ENCODE measurements around the gene UPF3B.
A peak's percentile ranks its signal among the peaks of the same experiment; 100 is the strongest.

Gene UPF3B

DNA sequence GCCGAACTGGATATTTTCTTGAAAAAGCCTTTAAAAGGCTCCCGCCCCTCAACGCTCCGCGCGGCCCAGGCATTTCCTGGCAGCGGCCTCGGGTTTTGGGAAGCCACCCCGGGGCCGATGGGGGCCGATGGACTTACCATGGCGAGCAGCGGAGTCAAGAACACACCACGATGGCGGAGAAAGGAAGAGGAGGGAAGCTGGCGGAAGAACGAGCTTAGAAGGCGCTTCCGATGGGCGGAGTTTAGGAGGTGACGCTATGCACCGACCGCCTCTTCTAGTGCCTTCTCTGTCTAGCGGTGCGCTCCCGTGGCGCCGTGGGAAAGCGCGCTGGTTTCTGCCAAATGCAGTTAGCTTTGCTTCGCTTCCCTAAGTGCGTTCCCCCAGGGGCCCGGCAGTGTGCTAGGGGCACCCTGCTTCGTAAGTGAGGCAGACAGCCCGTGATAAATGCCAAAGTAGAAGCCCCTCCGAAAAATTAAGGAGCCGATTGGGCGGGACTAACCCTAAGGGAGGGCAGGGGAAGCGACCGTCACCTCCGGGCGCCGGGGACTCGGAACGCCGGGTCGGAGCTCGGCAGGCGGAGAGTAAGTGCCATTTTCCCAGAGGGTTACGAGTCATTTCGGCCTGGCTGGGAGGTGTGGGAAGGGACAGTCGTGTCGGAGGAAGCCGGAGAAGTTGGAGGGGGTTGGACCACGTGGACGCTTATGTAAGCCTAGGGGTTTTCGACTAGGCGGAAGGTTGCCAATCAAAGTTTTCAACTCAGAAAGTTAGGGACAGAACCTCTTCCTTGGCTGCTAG lies 61.1 kb downstream of the UPF3B start, which contains the start of gene RPL39 (continued):
- TF ChIP-seq ZNF843 (tag by site-specific recombination; IDR thresholded peaks at IDR 0.05) (peak; percentile 11; the same call in 1 of the 2 replicates), ZNF549 (tag by site-specific recombination; IDR thresholded peaks at IDR 0.05) (no peak), PRDM4 (tag by site-specific recombination; IDR thresholded peaks at IDR 0.05) (0 out of 2 replicates have a peak, but pooled peaks have one; percentile 6), ZNF621 (tag by site-specific recombination; IDR thresholded peaks at IDR 0.05) (no peak), ZNF169 (tag by site-specific recombination; IDR thresholded peaks at IDR 0.05) (no peak), ZNF133 (tag by site-specific recombination; IDR thresholded peaks at IDR 0.05) (no peak), ZNF623 (tag by site-specific recombination; IDR thresholded peaks at IDR 0.05) (no peak), KLF10 (tag by site-specific recombination; IDR thresholded peaks at IDR 0.05) (no peak), ZNF785 (tag by site-specific recombination; IDR thresholded peaks at IDR 0.05) (no peak), ZNF768 (tag by site-specific recombination; IDR thresholded peaks at IDR 0.05) (no peak), ZNF174 (tag by site-specific recombination; IDR thresholded peaks at IDR 0.05) (no peak), ZFP69B (tag by site-specific recombination; IDR thresholded peaks at IDR 0.05) (no peak), ZNF175 (tag by site-specific recombination; IDR thresholded peaks at IDR 0.05) (no peak), MYNN (tag by site-specific recombination; IDR thresholded peaks at IDR 0.05; ENCODE audit: borderline replicate concordance) (peak; percentile 89), ZNF624 (tag by site-specific recombination; IDR thresholded peaks at IDR 0.05) (no peak), YY2 (tag by site-specific recombination; IDR thresholded peaks at IDR 0.05) (peak; percentile 65), EGR2 (tag by site-specific recombination; IDR thresholded peaks at IDR 0.05; ENCODE audit: low read depth) (no peak), ZNF37A (tag by site-specific recombination; IDR thresholded peaks at IDR 0.05) (no peak), OSR2 (tag by site-specific recombination; IDR thresholded peaks at IDR 0.05) (no peak), ZNF747 (tag by site-specific recombination; IDR thresholded peaks at IDR 0.05) (no peak), GLI4 (tag by site-specific recombination; IDR thresholded peaks at IDR 0.05) (no peak), ZNF658 (tag by site-specific recombination; IDR thresholded peaks at IDR 0.05) (no peak), ZNF121 (tag by site-specific recombination; IDR thresholded peaks at IDR 0.05) (no peak), ZNF19 (tag by site-specific recombination; IDR thresholded peaks at IDR 0.05; ENCODE audit: low read depth) (no peak), ZNF311 (tag by site-specific recombination; IDR thresholded peaks at IDR 0.05; ENCODE audit: borderline replicate concordance) (no peak), ZNF664 (tag by site-specific recombination; IDR thresholded peaks at IDR 0.05) (no peak), HOXD13 (CRISPR knock-in tag; IDR thresholded peaks at IDR 0.05; ENCODE audit: borderline replicate concordance) (no peak), ZNF530 (tag by site-specific recombination; IDR thresholded peaks at IDR 0.05; ENCODE audit: low read depth) (no peak), ZBTB20 (tag by site-specific recombination; IDR thresholded peaks at IDR 0.05) (peak; percentile 94), TCF7L2 (IDR thresholded peaks at IDR 0.05; ENCODE audit: borderline replicate concordance, low read depth, low read length) (no peak), ZSCAN23 (tag by site-specific recombination; IDR thresholded peaks at IDR 0.05) (no peak), ZNF221 (tag by site-specific recombination; IDR thresholded peaks at IDR 0.05; ENCODE audit: borderline replicate concordance) (no peak)
- TF ChIP-seq, protein P1, sequence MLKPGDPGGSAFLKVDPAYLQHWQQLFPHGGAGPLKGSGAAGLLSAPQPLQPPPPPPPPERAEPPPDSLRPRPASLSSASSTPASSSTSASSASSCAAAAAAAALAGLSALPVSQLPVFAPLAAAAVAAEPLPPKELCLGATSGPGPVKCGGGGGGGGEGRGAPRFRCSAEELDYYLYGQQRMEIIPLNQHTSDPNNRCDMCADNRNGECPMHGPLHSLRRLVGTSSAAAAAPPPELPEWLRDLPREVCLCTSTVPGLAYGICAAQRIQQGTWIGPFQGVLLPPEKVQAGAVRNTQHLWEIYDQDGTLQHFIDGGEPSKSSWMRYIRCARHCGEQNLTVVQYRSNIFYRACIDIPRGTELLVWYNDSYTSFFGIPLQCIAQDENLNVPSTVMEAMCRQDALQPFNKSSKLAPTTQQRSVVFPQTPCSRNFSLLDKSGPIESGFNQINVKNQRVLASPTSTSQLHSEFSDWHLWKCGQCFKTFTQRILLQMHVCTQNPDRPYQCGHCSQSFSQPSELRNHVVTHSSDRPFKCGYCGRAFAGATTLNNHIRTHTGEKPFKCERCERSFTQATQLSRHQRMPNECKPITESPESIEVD (tag by site-specific recombination; IDR thresholded peaks at IDR 0.05) = no peak
- TF ChIP-seq, protein P2, sequence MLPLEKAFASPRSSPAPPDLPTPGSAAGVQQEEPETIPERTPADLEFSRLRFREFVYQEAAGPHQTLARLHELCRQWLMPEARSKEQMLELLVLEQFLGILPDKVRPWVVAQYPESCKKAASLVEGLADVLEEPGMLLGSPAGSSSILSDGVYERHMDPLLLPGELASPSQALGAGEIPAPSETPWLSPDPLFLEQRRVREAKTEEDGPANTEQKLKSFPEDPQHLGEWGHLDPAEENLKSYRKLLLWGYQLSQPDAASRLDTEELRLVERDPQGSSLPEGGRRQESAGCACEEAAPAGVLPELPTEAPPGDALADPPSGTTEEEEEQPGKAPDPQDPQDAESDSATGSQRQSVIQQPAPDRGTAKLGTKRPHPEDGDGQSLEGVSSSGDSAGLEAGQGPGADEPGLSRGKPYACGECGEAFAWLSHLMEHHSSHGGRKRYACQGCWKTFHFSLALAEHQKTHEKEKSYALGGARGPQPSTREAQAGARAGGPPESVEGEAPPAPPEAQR (tag by site-specific recombination; IDR thresholded peaks at IDR 0.05) = no peak
- TF ChIP-seq, protein P3, sequence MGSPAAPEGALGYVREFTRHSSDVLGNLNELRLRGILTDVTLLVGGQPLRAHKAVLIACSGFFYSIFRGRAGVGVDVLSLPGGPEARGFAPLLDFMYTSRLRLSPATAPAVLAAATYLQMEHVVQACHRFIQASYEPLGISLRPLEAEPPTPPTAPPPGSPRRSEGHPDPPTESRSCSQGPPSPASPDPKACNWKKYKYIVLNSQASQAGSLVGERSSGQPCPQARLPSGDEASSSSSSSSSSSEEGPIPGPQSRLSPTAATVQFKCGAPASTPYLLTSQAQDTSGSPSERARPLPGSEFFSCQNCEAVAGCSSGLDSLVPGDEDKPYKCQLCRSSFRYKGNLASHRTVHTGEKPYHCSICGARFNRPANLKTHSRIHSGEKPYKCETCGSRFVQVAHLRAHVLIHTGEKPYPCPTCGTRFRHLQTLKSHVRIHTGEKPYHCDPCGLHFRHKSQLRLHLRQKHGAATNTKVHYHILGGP (tag by site-specific recombination; IDR thresholded peaks at IDR 0.05) = no peak
